RPMI8226 (cell line): ENCODE measurements around the gene ZNF528.

Experiments used
- DNase-seq: peaks from one replicate; pipeline ENCODE4 v3.0.0-alpha.2; 2015

The ZNF528 gene

DNA sequence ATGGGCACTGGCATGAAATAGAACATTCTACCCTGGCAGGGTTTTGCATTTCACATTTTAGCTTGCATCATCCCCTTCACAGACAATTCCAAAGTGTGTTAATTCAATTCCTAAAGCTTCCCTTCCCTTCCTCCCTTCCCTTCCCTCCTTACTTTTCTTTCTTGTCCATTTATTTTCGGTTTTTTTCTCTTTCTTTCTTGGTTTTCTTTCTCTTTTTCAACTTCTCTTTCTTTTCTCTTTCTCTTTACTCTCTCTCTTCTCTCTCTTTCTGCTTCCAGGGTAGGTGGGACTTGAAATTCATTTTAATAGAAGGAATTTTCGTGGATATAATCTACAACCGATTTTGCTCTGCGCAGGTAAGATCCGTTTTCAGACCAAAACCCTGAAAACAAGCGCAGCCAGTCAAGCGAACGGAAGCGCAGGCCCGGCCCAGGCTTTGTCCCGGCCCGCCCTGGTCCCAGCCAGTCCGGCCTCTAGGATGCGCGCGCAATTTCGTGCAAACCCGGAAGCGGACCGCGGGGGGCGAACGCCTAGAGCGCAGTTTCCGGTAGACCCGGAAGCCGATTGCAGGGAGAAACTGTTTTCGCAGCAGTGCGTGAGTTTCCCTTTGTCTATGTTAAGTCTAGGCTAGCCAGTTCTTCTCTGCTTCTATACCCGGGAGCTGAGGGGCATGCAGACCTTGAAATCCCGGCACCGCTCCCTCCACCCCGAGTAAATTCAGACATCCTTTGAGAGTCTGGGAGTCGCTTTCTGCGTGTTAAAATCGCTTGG is at the start of gene ZNF528:
ZNF528 (plus strand) TSS at position 540 of the 771 bp plus-strand sequence. CDS start 4,165 bp downstream, outside the sequence.
- DNase-seq: peak; percentile 95

DNA sequence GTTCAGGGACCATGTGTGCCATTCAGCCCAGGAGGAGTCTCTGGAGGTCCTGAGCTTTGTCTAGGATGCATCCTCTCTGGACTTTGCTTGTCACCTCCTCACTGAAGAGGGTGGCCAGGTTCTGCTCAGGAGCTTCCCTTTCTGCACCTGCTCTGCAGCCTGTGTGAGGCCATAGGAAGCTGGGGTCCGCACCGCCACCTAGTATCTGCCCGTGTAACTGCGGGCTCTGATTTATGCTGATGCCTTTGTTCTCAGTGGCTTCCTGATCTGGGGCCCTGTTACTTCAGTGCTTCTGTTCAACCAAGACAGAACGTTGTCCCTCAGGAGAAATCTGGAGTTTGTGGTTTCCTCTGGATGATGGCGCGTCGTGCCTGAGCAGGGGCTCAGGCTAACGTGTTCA is 46.1 kb upstream of the ZNF528 start:
- peak; percentile 33 for DNase-seq

DNA sequence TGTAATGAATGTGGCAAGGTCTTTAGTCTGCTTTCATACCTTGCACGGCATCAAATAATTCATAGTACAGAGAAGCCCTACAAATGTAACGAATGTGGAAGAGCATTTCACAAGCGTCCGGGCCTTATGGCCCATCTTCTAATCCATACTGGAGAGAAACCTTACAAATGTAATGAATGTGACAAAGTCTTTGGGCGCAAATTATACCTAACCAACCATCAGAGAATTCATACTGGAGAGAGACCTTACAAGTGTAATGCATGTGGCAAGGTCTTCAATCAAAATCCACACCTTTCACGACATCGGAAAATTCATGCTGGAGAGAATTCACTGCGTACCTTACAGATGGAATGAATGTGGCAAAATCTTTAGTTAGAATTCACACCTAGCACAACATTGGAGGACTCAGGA is 31.2 kb upstream of the ZNF528 start:
- no peak for DNase-seq

DNA sequence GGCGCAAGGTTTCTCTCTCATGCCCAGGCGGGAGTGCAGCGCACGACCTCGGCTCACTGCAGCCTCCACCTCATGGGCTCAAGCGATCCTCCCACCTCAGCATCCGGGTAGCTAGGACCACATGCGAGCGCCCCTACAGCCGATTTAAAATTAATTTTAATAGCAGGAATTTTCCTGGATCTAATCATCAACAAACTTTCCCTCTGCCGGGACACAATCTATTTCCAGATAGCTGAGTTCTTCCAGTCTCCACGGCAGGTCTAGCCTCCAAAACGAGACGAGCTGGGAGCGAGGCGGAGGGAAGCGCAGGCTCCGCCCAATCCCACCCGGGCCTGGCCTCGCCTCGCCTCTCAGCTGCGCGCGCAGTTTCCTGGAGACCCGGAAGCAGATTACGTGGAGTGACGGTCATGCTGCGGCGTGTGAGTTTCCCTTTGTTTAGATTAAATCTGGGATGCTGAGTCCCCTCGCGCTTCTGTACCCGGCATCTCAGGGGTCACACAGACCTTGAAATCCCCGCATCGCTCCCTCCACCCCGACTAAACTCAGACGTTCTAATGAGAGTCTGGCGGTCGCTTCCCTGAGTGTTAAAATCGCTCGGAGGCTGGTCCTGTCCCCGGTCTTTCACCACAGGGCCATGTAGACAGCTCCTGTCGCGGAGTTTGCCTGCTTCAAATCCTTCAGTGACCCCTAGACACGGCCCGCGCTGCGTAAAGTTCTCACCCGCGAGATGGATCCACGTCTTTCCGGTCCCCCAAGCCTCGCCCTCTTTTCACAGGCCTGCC is 27.9 kb upstream of the ZNF528 start, which contains the start of gene ZNF880:
ZNF880 (plus strand) TSS at position 365 of the 782 bp plus-strand sequence; CDS start at position 408, 43 bp downstream.
- DNase-seq: peak; percentile 82

DNA sequence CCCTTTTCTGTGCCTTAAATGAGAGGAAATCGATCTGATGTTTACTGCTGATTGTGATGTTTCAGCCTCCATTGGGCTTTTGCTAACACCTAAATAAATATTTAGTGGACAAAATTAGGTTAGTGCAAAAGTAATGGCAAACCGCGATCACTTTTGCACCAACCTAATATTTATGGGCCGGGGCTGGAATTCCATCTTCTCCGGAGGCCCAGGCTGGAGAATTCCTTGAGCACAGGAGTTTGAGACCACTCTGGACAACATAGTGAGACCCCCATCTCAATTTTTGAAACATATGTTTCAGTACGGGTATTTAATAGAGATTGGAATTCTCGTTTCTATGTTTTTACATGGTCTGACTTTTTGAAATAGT is 27.3 kb upstream of the ZNF528 start:
- DNase-seq: no peak

DNA sequence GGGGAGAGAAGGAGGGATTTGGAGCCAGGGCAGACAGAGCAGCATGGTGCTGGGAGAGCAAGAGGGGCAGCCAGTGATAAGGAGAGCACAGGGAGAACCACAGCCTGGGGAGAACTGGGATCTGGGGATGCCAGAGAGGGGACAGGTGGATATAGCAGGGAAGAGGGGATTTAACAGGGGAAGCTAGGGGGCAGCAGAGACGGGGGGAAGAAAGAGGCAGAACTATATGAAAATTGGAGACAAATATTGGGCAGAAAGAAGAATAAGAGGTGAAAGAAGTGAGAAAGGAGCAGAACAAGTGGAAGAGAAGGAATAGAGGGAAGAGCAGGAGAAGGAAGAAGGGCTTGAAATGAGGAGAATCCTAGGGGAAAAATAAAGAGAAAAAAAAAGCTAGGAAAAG is 6.5 kb upstream of the ZNF528 start:
- DNase-seq: no peak

DNA sequence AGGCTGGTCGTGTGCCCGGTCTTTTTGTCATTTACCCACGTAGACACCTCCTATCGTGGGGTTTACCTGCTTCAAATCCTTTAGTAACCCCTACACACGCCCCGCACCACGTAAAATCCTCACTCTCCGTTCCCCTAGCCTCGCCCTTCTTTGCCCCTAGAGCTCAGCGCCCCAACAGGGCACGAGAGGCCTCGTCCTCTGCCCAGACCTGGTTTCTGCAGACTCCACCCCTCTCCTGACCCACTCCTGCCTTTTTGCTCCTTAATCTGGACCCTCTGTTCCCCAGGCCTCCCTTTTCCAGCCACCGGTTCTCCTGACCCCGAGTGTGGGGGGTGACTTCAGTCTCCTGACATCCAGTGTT is 412 bp downstream of the ZNF528 start:
- DNase-seq: peak; percentile 34

DNA sequence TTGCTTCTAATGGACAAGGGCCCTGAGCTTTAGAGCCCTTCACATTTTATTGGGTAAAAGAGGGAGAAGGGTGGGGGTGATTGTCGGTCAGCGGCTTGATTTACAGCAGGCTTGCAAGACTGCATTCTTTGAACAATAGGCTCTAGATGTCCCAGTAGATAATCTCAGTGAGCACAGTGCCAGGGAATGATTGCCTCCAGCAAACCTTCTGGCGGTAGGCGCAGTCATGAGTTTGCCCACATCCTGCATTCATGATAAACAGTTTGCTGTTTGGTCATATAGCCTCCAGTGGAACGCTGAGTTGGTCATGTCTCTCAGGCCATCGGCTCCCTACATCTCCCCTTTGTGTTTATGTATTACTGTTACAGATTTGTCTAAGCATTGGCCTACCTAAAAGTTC is 12.6 kb downstream of the ZNF528 start:
- DNase-seq: no peak

DNA sequence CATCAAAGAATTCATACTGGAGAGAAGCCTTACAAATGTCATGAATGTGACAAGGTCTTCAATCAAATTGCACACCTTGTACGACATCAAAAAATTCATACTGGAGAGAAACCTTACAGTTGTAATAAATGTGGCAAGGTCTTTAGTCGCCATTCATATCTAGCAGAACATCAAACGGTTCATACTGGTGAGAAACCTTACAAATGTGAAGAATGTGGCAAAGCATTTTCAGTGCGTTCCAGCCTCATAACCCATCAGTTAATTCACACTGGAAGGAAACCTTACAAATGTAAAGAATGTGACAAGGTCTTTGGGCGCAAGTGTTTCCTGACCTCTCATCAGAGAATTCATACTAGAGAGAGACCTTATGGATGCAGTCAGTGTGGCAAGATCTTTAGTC is 18.1 kb downstream of the ZNF528 start:
- no peak for DNase-seq

DNA sequence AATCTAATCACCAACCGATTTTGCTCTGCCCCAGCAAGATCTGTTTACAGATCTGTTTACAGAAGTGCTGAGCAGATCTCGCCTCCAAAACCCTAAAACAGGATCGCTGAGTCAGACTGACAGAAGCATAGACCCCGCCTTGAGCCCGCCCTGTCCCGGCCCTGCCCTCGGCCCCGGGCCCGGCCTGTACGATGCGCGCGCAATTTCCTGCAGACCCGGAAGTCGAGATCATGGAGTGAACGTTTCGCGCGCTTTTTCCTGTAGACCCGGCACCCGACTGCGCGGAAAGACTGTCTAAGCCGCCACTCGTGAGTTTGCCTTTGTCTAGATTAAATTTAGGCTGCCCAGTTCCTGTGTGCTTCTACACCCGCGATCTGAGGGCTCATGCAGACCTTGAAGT is 31.3 kb downstream of the ZNF528 start, which contains the start of gene ZNF534:
ZNF534 (plus strand) TSS at position 212 of the 400 bp plus-strand sequence. CDS start 2,327 bp downstream, outside the sequence.
- DNase-seq: no peak

DNA sequence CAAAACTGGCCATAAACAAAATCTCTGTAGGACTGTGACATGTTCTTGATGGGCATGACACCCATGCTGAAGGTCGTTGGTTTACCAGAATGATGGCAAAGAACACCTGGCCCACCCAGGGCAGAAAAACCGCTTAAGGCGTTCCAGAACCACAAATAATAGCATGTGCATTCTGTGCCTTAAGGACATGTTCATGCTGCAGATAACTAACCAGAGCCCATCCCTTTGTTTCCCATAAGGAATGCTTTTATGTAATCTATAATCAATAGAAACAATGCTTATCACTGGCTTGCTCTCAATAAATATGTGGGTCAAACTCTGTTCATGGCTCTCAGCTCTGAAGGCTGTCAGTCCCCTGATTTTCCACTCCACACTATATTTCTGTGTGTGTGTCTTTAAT is 44.5 kb downstream of the ZNF528 start:
- no peak for DNase-seq

DNA sequence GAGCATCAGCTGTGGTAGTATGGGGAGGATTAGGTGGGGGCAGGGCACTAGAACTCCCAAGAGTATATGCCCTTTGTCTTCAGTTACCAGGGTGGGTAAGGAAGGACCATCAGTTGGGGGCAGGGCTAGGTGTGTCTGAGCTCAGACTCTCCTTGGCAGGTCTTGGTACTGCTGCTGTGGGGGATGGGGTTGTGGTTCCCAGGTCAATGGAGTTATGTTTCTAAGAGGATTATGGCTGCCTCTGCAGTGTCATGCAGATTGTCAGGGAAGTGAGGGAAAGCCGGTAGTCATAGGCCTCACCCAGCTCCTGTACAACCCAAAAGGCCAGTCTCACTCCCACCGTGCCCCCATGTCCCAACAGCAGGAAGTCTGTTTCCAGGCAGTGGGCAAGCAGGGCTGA is 46.9 kb downstream of the ZNF528 start:
- DNase-seq: no peak

DNA sequence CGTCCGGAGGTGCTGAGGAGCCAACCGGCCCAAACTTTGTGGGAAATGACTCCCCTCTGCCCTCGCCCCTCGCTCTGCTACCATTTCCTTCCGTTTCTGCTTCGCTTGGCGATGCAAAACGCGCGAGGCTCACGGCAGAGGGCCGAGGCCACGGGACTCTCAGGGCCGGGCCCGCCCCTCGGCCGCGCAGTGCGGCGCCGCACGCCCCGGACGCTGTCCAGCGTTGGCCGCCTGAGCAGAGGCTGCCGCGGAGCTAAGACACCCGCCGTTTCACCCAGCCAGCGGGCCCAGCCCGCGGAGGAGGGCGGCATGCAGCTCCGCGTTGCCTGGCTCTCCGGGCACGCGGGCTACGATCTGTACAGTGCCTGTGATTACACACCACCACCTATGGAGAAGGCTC is 53.6 kb downstream of the ZNF528 start:
- DNase-seq: no peak

DNA sequence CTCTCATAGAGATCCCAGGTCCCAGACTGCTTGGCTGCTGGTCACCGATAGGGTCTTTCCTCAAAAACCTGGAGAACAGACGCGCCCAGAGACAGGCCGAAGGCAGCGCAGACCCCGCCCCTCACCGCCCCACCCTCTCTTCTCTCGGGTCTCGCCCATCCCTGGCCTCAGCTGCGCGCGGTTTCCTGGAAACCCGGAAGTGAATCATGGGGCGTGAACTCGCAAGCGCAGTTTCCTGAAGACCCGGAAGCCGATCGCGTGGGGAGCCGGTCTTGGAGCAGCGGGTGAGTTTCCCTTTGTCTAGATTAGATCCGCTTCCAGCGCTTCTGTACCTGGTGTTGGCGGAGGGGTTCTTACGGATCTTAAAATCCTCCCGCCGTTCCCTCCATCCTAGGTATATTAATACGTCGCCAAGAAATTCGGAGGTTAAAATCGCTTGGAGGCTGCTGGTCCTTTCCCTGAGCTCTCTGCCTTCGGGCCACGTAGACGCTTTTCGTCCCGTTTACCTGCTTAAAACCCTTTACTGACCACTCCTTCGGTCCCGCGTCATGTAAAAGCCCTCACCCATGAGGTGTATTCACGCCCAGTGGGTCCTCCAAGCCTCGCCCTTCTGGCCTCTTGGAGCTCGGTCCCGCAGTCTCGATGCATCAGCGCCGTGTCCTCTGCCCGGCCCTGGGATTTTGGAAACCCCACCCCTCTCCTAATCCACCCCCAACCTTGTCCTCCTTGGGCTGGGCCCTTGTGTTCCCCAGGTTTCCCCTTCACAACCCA is 55.9 kb downstream of the ZNF528 start, which contains the start of gene ZNF578:
ZNF578 (plus strand) TSS at position 230 of the 771 bp plus-strand sequence. CDS start 48,293 bp downstream, outside the sequence.
- DNase-seq: peak; percentile 76

DNA sequence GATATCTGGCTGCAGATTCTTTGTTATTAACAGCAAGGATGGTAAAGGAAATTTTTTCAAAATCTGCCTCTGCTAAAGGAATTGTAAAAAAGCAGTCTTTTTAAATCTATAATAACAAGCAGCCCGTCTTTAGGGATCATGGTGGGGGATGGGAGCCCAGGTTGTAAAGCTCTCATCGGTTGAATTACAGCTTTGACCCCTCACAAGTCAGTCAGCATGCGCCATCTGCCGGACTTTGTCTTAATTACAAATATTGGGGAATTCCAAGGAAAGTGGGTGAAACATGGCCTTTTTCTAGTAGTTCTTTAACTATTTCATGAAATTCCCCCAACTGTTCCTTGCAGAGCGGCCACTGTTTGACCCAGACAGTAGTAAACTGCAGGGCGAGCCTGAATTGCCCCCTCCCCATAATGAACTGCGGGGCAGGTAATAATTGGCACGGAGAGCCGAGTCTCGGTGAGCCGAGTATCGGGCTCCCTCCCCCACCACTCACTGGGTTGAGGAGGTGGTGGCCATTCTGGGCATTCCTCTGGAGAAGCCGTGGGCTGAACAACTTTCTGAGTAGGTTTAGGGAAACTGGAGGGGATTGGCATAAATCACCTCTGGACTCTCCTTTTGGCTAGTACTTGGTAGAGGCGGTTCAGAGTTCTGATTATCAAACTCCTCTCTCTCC is 67.3 kb downstream of the ZNF528 start:
- peak; percentile 67 for DNase-seq
